OCI-LY3 (cell line): Measurements from ENCODE around the gene CTPS2.
A peak's percentile ranks its signal among the peaks of the same experiment; 100 is the strongest.

ENCODE experiments used
- CTCF ChIP-seq: fragments of 200-600, 300-600 bp; sonication (generic); IDR thresholded peaks from 2 replicates; pipeline ENCODE4 v1.5.1; 2014; ENCODE audit warnings: antibody characterized with exemption, low read length, low read depth
- EZH2phosphoT487 ChIP-seq: fragments of 200-600 bp; shearing (Covaris generic); IDR thresholded peaks from 2 replicates; pipeline ENCODE4 v1.6.1; 2018; ENCODE audit warnings: antibody characterized with exemption, mixed run types, low read depth

DNA sequence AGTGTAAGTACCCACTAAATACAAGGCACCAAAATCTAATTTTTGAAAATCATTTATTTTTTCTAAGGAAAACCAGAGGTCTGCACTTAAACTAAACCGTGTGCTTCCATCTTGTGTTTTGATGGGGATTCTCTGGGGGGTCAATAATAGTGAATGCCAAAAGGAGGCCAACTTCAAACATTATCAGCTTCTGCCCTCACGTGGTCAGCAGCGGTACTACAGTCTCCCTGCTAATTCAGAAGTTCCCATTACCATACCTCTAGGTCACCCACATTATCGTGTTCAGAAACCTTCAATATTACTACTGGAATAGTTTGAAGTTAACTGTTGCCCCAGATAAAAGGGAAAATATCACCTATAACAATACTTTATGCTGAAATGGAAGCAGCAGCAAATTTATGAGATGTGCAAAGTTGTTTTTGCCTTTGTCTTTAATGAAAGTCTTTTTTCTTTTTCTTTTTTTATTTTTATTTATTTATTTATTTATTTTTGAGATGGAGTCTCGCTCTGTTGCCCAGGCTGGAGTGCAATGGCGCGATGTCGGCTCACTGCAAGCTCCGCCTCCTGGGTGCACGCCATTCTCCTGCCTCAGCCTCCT, 17.3 kb downstream of the CTPS2 start:
- TF ChIP-seq CTCF = peak; percentile 71
- no peak for TF ChIP-seq EZH2phosphoT487
